ENCODE measurements around the gene TNFRSF8. TPM values are rescaled to one million over a fixed set of nuclear protein-coding genes. Genes with fewer than 3 reads are reported as not detected.
A peak's percentile ranks its signal among the peaks of the same experiment; 100 is the strongest.

TNFRSF8 gene
- total and polyA plus RNA-seq, 12 donors: 0.17 to 0.61 (median 0.42) TPM; not detected in 1

DNA sequence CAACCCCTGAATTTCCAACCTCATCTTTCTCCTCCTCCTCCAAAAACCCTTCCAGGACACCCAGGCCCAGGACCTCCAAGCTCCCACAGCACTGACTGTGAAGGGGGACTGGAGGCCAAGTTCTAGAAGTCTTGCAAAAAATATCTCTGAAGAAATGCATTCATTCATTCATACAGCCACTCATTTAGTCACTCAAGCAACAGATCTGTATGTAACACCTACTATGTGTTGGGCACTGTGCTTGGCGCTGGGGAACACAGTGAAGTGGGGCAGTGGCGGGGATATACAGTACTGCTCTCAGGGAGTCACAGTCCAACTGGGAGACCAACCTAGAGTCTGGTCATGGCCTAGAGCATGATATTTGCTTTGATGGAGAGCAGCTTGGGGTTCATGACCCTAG lies 88.4 kb downstream of the TNFRSF8 start:
- TF ChIP-seq, protein P1, sequence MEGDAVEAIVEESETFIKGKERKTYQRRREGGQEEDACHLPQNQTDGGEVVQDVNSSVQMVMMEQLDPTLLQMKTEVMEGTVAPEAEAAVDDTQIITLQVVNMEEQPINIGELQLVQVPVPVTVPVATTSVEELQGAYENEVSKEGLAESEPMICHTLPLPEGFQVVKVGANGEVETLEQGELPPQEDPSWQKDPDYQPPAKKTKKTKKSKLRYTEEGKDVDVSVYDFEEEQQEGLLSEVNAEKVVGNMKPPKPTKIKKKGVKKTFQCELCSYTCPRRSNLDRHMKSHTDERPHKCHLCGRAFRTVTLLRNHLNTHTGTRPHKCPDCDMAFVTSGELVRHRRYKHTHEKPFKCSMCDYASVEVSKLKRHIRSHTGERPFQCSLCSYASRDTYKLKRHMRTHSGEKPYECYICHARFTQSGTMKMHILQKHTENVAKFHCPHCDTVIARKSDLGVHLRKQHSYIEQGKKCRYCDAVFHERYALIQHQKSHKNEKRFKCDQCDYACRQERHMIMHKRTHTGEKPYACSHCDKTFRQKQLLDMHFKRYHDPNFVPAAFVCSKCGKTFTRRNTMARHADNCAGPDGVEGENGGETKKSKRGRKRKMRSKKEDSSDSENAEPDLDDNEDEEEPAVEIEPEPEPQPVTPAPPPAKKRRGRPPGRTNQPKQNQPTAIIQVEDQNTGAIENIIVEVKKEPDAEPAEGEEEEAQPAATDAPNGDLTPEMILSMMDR (IDR thresholded peaks at IDR 0.05): no peak
- TF ChIP-seq POLR2A (IDR thresholded peaks at IDR 0.05): no peak
- Histone ChIP-seq H3K27me3 (no peaks in the 10 kb centered on the region), H3K36me3 (replicated peaks in 1 of 2) (no peaks in the 10 kb centered on the region), H3K27ac (peak overlapping the region in 1 of 5 donors; percentile 48), H3K4me3 (no peak overlapping the region), H3K9me3 (replicated peaks in 1 of 3) (no peaks in the 10 kb centered on the region), H3K4me1 (replicated peaks in 1 of 2) (peaks cover 3 to 23% of the 10 kb centered on the region in 2 donors)
- no peak for DNase-seq
- intact Hi-C loops (cut with DNase I): no loop called here
- 85 to 100% (median 90%) methylated on average over 2 of the region's 2 CpGs for WGBS, 4 donors

DNA sequence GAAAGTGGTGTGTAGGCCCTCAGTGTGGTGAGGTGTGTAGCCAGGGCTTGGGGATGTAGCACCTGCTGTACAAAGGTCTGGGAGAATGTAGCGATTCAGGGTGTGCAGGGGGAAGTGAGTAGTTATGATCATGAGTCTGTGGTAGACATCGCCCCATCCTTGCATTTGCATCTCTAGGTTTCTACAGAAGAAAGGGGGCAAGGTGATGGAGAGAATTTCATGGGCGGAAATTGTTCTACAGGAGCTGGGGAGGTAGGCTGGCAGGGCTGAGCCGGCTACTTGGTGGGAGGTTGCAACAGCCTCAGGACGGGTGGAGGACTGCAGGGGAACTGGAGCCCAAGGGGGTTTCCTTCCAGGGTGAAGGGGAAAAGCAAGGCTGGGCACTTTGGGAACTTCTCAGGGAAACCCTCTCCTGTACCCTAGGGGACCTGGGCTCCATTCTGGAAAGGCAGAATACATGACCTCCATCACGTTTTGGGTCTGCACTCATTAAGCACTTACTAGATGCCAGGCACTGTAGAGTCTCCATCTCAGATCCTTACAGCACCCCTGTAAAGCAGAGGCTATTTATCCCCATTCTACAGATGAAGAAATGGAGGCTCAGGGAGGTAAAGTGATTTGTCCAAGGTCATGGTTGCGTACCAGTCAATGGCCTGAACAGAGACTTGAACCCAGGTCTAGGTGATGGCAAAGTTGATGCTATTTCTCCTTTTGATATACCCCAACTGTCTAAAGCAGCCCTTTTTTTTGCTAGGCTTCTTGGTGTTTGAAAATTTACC lies 89.2 kb downstream of the TNFRSF8 start:
- Histone ChIP-seq H3K27me3 (no peaks in the 10 kb centered on the region), H3K27ac (peak overlapping the region in 2 of 5 donors; percentile 64 to 86), H3K36me3 (replicated peaks in 1 of 2) (no peaks in the 10 kb centered on the region), H3K4me3 (no peak overlapping the region), H3K4me1 (replicated peaks in 1 of 2) (peaks cover 3 to 22% of the 10 kb centered on the region in 2 donors), H3K9me3 (replicated peaks in 1 of 3) (no peaks in the 10 kb centered on the region)
- 76 to 80% (median 79%) methylated on average over 7 of the region's 7 CpGs for WGBS, 4 donors
- no peak for DNase-seq
- TF ChIP-seq POLR2A (IDR thresholded peaks at IDR 0.05): no peak
- TF ChIP-seq, protein P1 (IDR thresholded peaks at IDR 0.05): no peak
- intact Hi-C loops (cut with DNase I): no loop called here

DNA sequence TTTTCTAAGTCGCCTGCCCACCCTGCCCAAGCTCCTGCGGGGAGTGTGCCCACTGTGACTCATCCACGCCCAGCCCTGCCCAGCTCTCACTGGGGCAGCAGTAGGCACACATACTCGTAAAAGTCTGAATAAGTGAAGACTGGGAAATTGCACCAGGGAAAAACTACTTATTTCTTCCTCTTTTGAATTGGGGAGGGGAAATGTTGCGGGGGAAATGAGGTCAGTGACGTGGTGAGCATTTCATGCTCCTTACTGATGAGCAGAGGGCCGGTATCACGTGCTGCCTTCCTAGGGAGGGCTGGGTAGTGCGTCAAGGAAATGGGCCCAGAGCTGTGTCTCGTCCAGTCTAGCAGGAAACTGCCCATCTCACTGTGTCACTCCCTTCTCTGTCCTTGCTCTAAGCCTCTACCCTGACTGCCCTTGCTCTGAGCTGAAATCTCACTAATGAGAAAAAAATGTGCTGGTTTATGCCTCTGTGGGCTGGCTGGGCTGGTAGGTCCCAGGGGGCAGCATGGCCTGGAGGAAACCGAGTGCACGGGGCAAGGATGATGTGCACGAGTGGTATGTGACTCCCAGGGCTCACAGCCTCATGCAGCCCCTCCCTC lies 90.2 kb downstream of the TNFRSF8 start:
- no peak overlapping the region for H3K4me3 ChIP-seq
- no peaks in the 10 kb centered on the region for H3K27me3 ChIP-seq
- H3K36me3 ChIP-seq (replicated peaks in 1 of 2): no peaks in the 10 kb centered on the region
- peak overlapping the region in 2 of 5 donors; percentile 71 to 86 for H3K27ac ChIP-seq
- no peaks in the 10 kb centered on the region for H3K9me3 ChIP-seq (replicated peaks in 1 of 3)
- intact Hi-C loops (cut with DNase I): no loop called here
- WGBS, 4 donors: 44 to 61% (median 52%) methylated on average over 13 of the region's 13 CpGs
- peak; percentile 58 to 80 (median 69) for DNase-seq
- H3K4me1 ChIP-seq (replicated peaks in 1 of 2): peaks cover 3 to 13% of the 10 kb centered on the region in 2 donors
- TF ChIP-seq, protein P1 (IDR thresholded peaks at IDR 0.05): no peak
- TF ChIP-seq POLR2A (IDR thresholded peaks at IDR 0.05): no peak

- Histone ChIP-seq H3K4me3 (no peak overlapping the region), H3K27me3 (no peaks in the 10 kb centered on the region), H3K36me3 (replicated peaks in 1 of 2) (no peaks in the 10 kb centered on the region), H3K9me3 (replicated peaks in 1 of 3) (no peaks in the 10 kb centered on the region), H3K4me1 (replicated peaks in 1 of 2) (peaks cover 3 to 16% of the 10 kb centered on the region in 2 donors), H3K27ac (no peak overlapping the region)
- DNase-seq: no peak
- 83 to 96% (median 94%) methylated on average over 2 of the region's 2 CpGs for WGBS, 4 donors
- intact Hi-C loops (cut with DNase I): no loop called here
- no peak for TF ChIP-seq POLR2A (IDR thresholded peaks at IDR 0.05)
- TF ChIP-seq, protein P1 (IDR thresholded peaks at IDR 0.05): no peak
These were observed 92.2 kb downstream of the TNFRSF8 start for GRCh38 chr1:12155328-12155727.

All from adrenal gland (tissue), 12 donors.